Measurements from ENCODE around the gene CDH22.

CDH22 gene

GRCh38 chr20:46212252-46212651 is 96.0 kb downstream of the CDH22 start:
- no peak for DNase-seq

DNA sequence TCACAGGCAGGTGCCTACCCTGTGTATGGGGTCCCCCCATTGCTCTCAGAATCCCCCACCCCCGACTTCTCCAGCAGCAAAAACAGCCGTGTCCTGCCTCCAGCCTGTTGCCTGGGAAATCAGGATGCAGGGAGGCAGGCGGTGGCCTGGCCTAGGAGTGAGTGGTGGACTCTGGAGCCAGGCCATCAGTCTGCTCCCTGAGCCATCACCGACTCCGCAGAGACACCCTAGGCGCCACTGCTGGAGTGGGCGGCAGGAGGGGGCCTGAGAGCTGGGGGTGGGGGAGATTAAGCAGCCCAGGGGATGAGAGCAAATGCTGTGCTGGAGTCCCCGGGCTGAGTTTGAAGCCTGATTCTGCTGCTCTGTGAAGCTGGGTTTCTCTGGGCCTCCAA is 97.0 kb downstream of the CDH22 start:
- no peak for DNase-seq

DNA sequence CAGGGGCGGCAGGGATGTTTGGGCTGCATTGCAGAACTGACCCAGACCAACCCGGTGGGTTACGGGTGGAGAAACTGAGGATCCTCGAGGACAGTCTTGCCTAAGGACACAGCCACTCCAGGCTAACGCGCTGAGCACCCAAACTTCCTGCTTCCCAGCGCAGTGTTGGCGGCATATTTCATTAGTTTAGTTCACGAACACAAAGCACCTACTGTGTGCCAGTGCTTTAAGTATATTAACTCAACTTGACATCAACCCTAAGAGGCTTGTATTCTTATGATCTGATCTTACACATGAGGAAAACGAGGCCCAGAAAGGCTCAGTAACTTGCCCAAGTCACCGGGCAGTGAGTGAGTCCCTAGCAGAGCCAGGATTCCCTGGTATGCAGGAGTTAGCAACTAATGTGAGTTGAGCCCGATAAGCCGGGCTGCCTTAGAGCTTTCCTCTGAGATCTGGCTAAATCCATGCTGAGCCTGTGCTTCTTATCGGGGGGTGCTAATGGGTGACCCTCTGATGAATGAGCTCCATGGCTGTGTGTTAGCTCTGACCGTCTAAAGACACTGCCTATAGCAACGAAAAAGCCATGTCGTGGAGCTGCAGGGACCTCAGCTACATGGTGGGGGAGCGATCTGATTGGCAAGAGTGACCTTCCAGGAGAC is 97.5 kb downstream of the CDH22 start:
- DNase-seq, result no peak

DNA sequence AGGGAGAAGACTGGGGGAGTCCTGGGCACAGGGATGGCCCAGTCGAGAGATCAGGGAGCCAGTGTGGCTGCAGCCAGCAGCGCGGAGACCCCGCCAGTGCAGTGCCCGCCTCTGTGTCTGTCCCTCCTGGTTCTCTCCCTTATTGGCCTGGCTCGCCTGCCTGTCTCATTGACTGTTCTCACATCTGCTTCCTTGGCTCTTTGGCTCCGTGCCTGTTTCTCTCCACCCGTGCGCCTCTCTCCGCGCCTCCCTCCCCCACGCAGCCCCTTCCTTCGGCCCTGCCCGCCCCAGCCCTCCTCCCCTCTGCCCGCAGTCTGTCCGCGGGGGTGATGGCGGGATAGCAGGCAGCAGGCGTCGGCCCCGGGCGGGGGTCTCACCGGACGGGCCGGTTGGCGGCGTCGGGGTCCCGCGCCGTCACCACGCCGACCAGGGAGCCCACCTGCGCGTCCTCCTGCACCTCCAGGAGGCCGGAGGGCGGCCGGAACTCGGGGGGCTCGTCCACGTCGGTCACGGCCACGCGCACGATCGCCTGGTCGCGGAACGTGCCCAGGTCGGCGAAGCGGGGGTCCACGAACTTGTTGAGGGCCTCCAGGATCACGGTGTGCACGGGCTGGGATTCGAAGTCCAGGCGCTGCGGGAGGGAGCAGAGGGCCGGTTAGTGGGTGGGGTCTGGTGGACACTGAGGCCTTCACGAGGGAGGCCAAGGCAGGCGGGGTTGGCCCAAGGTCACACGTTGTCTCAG is 98.2 kb downstream of the CDH22 start:
- DNase-seq, result no peak

- no peak for DNase-seq
These were observed 100.5 kb downstream of the CDH22 start for GRCh38 chr20:46207793-46208192.

DNA sequence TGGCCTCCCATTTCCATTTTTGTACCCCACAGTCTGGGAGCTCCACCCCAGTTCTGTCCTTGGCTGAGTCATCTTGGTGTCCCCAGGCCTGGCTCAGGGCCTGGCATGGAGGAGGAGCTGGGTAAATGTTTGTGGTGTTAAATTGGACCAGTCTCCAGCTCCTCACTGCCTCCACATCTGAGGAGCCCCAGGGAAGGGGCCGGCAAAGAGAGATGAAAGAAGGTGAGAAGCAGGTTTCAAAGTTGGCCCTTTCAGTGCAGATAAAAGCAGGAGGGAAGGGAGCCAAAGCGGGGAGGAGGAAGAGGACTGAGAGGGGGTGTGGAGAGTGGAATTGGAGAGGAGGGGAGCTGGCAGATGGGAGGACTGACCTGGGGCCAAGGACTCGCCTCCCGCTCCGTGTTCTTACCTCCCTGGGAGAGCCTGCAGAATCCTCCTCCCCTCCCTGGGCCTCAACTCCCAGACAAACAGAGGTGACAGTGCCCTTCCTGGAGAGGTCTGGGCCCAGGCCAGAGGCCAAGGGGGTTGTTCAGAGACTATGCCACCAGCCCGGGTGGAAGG is 101.2 kb downstream of the CDH22 start:
- no peak for DNase-seq

- DNase-seq, result no peak
These were observed 102.3 kb downstream of the CDH22 start for GRCh38 chr20:46206025-46206424.

DNA sequence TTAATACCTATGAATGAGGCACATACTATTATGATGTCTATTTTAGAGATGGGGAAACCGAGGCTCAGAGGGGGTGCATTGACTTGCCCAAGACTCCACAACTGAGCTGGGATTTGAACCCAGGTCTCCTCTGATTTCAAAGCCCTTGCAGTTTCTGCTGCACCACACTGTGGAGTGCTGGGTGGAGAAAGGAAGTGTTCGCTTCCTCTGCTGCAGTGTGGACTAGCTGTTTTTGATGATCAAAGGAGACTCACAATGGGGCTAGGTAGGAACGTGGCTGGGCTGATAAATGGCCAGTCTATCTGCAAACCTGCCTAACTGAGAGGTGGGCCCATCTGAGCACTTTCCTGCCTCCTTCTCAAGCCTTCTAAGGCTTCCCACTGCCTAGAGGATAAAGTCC is 102.9 kb downstream of the CDH22 start:
- no peak for DNase-seq

DNA sequence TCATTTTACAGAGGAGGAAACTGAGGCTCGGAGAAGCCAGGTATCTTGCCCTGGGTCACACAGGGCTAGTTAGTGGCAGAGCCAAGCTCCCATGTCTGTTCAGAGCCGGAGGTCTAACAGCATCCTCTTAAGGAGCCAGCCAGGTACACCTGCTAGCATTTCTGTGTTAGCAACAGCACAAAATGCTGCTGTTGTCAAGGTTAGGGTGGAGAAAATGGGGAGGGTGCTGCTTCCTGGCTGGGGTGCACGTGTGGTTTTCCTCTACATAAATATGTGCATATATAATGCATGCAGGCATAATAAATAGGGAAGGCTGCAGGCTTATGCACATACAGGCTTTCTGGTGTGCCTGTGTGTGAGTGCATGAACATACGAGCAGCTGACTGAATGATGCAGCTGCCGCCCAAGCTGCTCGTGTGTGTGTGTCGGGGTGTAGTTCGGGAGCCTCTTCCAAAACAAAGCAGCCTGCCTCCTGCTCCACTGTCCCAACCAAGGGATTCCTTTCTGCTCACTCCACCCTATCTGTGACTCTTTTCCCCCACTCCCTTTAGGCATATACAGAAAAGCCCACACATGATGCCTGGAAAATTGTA is 103.6 kb downstream of the CDH22 start:
- no peak for DNase-seq

DNA sequence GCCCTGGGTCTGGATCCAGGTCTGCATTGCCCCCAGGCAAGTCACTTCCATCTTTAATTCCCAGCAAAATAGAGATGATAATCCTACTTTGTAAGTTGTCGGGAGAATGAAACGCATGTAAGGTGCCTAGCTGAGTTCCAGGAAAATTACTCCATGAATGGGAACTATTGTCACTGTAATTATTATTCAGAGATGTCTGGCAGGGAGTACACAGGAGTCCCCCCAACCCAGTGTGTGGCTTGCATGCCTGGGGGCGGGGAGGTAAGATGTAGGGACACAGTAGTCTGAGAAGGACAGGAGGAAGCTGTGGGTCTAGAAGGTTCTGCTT is 104.8 kb downstream of the CDH22 start:
- no peak for DNase-seq

DNA sequence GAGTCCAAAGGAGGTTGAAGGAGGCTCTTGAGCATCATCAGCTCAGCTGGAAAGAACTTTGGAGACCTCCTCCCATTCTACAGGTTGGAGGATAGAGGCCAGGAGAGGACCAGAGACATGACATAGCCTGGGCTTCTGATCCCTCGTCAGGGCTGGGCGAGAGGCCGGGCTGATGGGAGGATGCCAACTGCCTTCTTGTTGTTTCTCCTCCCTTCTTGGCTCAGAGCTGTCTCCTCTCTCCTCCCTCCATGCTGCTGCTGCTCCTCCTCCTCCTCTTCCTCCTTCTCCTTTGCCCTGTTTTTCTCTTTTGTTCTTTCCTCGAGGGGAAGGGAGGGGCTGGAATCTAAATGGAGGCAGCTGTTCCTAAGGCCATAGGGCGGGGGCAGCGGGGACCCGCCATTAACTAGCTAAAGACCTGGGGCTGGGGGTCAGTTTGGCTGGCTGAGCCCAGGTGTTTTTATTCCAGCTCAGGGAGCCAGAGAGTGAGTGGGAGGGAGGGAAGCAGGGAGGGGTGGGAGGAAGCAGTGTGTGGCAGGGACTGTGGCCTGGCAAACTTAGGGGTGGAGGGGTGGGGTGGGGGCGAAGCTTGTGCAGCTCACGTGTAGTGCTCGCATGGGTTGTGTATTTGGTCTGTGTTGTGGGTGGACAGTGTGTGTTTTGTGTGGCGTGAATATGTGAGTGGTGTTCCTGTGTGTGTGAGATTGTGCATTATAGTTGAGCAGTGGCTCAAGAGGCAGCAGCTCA is 105.4 kb downstream of the CDH22 start:
- no peak for DNase-seq

GRCh38 chr20:46200582-46201570 is 107.4 kb downstream of the CDH22 start:
- DNase-seq, result no peak

- DNase-seq, result no peak
These were observed 109.1 kb downstream of the CDH22 start for GRCh38 chr20:46199198-46199597.

GRCh38 chr20:46196990-46197389 is 111.3 kb downstream of the CDH22 start:
- DNase-seq, result no peak

- DNase-seq, result no peak
These were observed 112.8 kb downstream of the CDH22 start for GRCh38 chr20:46195264-46196036.

DNA sequence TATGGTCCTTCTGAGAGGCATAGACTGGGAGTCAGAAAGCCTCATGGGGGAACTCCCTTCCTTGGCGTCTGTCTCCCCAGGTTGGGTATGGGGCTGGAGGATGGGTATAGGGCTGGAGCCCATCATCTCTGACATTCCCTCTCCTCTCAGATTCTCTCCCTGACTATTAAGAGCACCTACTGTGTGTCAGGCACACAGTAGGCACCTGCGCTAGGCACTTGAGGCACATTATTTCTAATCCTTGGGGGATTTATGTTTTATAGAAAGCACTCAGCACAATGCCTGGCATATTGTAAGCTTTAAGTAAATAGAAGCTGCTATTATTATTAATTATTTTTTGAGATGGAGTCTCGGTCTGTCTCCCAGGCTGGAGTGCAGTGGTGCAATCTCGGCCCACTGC is 113.9 kb downstream of the CDH22 start:
- no peak for DNase-seq

DNA sequence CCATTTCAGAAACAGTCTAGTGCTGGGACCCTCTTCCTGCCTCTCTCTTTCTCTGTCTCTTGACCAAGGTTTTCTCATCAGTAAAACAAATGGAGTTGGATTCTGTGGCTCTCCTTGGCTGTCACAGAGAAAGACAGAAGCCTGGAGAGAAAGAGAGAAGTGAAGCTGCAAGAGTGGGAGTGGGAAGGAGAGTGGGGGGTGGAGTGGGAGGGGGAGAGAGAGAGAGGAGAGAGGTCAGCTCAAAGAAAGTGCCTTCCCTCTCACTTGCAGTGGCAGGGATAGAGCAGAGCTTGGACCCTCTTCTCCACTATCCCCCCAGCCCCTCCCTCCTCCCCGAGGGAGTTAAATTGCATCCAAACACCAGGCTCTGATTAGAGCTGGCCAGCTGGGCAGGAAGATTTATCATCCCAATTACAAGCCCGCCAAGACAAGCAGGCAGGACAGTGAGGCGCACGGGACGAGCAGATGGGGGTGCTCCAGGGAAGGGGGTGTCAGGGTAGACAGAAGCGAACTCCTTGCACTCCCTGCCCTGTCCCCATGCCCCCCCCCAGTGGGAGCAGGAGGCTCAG is 115.8 kb downstream of the CDH22 start:
- no peak for DNase-seq

GRCh38 chr20:46191611-46192010 is 116.7 kb downstream of the CDH22 start:
- no peak for DNase-seq

- no peak for DNase-seq
These were observed 117.1 kb downstream of the CDH22 start for GRCh38 chr20:46191168-46191540.

DNA sequence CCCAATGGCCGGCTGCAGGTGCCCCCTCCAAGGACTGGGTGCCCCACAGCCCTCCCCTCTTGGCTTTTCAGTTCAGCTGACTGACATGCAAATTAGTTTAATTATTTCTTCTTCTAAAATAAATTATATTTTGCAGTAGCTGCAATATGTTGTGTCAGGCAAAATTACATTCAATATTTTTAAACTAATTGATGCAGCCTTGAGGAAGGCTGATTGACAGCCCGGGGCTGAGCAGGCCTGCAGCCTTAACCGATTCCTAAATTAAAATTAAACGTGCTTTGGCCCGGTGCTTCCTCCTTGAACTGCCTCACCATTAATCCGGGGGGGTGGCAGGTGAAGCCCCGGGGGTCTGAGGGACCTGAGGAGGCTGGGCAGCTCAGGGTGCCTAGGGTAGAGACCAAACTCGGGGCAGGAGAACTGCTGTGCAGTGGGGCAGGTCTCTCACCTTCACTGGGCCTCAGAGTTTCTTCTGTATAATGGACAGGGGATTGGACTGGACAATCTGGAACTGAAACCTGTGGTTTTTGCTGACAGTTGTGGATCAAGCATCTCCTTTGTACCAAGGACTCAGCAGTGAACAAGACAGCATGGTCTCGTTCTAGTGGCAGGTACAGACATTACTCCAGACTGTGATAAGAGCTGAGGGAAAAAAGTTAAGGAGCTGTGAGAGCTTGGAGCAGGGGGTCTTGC is 117.7 kb downstream of the CDH22 start:
- DNase-seq, result no peak

Data from effector CD8-positive, alpha-beta T cell (primary cell).